ENCODE results near the gene NMD3.
A peak's percentile ranks its signal among the peaks of the same experiment; 100 is the strongest.

NMD3 gene

DNA sequence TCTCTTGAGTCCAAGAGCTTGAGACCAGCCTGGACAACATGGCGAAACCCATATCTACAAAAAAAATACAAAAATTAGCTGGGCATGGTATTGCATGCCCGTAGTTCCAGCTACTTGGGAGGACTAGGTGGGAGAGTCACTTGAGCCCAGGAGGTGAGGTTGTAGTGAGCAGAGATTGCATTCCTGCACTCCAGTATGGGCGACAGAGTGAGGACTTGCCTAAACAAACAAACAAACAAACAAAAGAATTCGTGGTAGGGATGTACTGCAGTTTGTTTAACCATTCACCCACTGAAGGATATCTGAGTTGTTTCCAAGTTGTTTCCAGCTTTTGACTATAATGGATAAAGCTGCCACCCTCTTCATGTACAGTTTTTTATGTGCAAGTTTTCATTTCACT is 7.5 kb upstream of the NMD3 start:
- H3K4me3 ChIP-seq = no peak overlapping the region
- TF ChIP-seq, protein P1, sequence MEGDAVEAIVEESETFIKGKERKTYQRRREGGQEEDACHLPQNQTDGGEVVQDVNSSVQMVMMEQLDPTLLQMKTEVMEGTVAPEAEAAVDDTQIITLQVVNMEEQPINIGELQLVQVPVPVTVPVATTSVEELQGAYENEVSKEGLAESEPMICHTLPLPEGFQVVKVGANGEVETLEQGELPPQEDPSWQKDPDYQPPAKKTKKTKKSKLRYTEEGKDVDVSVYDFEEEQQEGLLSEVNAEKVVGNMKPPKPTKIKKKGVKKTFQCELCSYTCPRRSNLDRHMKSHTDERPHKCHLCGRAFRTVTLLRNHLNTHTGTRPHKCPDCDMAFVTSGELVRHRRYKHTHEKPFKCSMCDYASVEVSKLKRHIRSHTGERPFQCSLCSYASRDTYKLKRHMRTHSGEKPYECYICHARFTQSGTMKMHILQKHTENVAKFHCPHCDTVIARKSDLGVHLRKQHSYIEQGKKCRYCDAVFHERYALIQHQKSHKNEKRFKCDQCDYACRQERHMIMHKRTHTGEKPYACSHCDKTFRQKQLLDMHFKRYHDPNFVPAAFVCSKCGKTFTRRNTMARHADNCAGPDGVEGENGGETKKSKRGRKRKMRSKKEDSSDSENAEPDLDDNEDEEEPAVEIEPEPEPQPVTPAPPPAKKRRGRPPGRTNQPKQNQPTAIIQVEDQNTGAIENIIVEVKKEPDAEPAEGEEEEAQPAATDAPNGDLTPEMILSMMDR (IDR thresholded peaks at IDR 0.05) = no peak

DNA sequence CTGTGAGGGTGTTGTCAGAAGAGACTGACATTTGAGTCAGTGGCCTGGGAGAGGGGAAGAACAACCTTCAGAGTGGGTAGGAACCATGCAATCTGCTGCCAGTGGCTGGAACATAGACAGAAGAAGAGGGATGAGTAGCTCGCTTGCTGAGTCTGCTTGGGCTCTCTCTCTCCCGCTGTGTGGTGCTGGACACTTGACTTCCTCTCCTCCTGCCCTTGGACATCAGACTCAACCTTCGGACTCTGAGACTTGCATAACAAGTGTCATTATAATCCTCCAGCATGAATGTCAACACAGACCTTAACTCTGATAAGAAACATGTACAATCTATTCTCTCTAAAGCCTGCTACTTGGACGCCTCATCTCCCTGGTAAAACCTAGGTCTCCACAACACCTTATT is 5.9 kb upstream of the NMD3 start:
- DNase-seq (ENCODE audit: low spot score) = no peak
- Histone ChIP-seq H3K4me3 (no peak overlapping the region), H3K27ac (no peak overlapping the region)
- TF ChIP-seq, protein P1 (IDR thresholded peaks at IDR 0.05) = no peak

More for the DNA sequence above, 7.5 kb upstream of the NMD3 start:
- DNase-seq (ENCODE audit: low spot score) = no peak
- H3K27ac ChIP-seq = no peak overlapping the region

DNA sequence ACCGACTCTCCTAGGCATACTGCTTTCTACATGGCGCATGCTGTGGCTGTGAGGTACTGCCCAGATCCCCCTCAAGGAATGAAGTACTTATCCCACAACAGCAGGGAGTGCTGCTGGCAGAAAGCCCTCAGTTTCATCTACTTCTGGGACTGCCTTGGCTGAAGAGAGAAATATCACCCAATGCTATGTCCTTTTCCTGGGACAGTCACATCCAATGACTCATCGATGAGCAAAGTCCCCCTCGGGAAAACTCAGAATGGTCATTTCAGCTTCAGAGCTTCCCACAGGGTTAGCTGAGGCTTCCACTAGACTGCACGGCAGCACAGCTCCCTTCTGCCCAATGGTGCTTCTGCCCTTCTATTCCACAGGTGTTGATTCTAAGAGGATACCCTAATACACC is 3.6 kb upstream of the NMD3 start:
- Histone ChIP-seq H3K4me3 (no peak overlapping the region), H3K27ac (no peak overlapping the region)
- no peak for DNase-seq (ENCODE audit: low spot score)
- TF ChIP-seq, protein P1 (IDR thresholded peaks at IDR 0.05) = no peak

DNA sequence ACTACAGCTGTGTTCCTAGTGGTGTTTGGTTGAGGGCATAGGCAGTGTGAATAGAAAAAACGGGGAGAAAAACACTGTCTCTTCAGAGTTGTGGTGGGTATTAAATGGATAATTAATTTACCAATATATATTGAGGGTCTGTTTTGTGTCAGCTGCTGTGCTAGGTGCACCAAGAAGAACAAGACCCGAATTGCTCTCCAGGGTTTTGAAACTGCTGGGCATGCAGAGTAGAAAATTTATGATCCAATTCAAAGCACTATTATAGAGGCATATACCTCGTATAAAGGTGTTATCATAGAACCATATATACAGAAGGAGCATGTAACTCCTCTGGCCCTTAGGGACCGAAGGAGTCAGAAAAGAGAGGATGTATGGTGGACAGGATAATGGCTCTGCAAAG is 1.6 kb upstream of the NMD3 start:
- no peak overlapping the region for H3K4me3 ChIP-seq
- no peak for DNase-seq (ENCODE audit: low spot score)
- H3K27ac ChIP-seq = no peak overlapping the region
- TF ChIP-seq, protein P1 (IDR thresholded peaks at IDR 0.05) = no peak

DNA sequence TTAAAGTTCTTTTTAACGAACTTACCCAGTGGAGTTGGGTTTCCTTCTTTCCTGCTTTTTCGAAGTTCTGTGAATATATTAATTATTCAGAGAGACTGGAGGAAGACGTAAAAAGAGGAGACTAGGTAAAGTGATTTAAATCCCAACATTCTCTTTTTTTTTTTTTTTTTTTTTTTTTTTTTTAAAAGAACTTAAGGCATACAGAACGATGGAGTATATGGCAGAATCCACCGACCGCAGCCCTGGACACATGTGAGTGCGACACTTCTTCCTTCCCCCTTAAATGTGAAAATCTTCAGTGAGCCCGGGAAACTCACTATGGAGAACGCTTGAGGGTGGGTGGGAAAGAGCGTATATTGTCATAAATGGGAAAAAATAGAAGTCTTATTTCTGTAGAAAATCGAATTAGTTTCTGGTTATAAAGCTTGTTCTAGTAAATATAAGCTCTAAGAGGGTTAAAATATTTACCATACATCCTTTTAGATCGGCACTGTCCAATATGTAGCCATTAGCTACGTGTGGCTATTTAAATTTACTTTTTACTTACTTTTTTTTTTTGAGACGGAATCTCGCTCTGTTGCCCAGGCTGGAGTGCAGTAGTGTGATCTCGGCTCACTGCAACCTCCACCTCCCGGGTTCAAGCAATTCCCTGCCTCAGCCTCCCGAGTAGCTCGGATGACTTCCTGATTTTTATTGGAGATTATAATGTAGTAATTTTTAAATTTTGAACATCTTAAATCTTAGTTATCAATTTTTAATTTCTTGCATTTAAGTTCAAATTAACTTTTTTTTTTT is 892 bp downstream of the NMD3 start:
- Histone ChIP-seq H3K4me3 (peak overlapping the region; percentile 93), H3K27ac (peak overlapping the region; percentile 91 to 94)
- no peak for DNase-seq (ENCODE audit: low spot score)
- TF ChIP-seq, protein P1 (IDR thresholded peaks at IDR 0.05) = no peak

DNA sequence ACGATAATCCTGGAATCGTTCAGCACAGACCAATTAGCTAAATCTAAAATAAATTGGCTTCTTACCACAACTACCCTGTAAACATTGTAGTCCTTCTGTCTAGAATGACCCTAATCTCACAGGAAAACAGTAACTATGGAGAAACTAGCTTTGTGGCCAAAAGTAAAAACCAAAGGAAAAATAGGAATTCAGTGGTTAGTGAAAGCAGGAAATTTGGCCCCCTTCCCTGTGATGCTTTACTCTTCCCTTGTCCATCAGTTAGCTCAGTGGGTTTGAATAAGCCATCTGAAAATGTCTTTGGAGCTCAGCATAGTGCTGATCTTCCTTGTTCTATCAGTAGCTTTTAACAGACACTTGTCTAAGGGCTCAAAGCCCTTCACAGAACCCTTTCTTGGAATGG is 1.6 kb downstream of the NMD3 start:
- H3K4me3 ChIP-seq = peak overlapping the region; percentile 93
- DNase-seq (ENCODE audit: low spot score) = no peak
- TF ChIP-seq, protein P1 (IDR thresholded peaks at IDR 0.05) = no peak
- H3K27ac ChIP-seq = no peak overlapping the region

DNA sequence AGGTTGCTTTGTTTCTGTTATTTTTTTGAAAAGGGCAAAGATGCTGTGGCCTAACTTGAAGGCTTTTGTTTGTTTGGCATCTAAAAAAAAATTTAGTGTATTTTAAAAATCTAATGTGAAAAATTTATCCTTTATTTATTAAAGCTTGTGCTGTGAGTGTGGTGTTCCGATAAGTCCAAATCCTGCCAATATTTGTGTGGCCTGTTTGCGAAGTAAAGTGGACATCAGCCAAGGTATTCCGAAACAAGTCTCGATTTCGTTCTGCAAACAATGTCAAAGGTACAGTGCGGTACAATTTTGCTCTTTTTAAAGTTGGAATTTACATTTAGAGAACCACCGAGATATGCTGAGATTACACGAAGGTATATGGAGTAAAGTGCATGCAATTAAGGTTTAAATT is 3.7 kb downstream of the NMD3 start:
- DNase-seq (ENCODE audit: low spot score) = no peak
- H3K4me3 ChIP-seq = peak overlapping the region; percentile 21
- TF ChIP-seq, protein P1 (IDR thresholded peaks at IDR 0.05) = no peak
- no peak overlapping the region for H3K27ac ChIP-seq

Measured in coronary artery (tissue), 2 donors.